Sigmoid colon (tissue), 4 donors: ENCODE results near the gene ADRB1.

Source experiments
- EP300 ChIP-seq, 4 donors: sonication (generic); formaldehyde crosslinking; IDR thresholded peaks; one replicate each; pipeline ENCODE4 v1.6.1; 2017; ENCODE audit warnings: antibody characterized with exemption in 4 of 4
- POLR2A ChIP-seq, 2 donors: fragments of 450-650 bp; IDR thresholded peaks; one replicate each; pipeline ENCODE4 v1.6.1; 2016; ENCODE audit warnings: antibody characterized with exemption in 2 of 2, mild to moderate bottlenecking in 2 of 2, moderate library complexity in 2 of 2
- POLR2AphosphoS5 ChIP-seq, 4 donors: sonication (generic); formaldehyde crosslinking; IDR thresholded peaks; one replicate each; pipeline ENCODE4 v1.6.1; 2017; ENCODE audit warnings: antibody characterized with exemption in 4 of 4
- TF ChIP-seq, protein P1 (sequence below), 4 experiments: fragments of 450-650 bp in 3 of 4; fragments of 200-600 bp in 1 of 4; IDR thresholded peaks; one replicate each; pipeline ENCODE4 v1.5.1; 2016 to 2019; ENCODE audit warnings: antibody characterized with exemption in 4 of 4, mild to moderate bottlenecking in 3 of 4, moderate library complexity in 2 of 4

DNA sequence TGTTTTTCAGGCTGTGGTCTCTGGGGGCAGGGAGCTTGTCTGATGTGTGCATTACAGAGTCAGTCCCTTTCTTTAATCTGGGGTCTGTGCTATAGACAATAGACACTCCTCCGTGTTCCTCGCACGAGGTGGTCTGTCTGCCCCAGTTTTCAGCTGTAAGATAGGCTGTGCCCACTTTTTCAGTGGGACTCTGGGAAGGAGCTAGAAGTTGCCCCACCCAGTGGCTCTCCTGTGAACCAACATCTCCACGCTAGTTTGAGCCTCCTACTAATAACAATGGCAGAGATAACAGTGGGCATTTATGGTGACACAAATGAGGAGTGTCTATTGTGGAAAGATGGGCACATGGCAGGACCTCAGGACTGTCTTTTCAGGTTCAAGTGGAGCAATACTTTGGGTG is 44.0 kb downstream of the ADRB1 start:
- TF ChIP-seq, protein P1, sequence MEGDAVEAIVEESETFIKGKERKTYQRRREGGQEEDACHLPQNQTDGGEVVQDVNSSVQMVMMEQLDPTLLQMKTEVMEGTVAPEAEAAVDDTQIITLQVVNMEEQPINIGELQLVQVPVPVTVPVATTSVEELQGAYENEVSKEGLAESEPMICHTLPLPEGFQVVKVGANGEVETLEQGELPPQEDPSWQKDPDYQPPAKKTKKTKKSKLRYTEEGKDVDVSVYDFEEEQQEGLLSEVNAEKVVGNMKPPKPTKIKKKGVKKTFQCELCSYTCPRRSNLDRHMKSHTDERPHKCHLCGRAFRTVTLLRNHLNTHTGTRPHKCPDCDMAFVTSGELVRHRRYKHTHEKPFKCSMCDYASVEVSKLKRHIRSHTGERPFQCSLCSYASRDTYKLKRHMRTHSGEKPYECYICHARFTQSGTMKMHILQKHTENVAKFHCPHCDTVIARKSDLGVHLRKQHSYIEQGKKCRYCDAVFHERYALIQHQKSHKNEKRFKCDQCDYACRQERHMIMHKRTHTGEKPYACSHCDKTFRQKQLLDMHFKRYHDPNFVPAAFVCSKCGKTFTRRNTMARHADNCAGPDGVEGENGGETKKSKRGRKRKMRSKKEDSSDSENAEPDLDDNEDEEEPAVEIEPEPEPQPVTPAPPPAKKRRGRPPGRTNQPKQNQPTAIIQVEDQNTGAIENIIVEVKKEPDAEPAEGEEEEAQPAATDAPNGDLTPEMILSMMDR (IDR thresholded peaks at IDR 0.05) = no peak
- no peak for TF ChIP-seq POLR2AphosphoS5 (IDR thresholded peaks at IDR 0.05)
- no peak for TF ChIP-seq POLR2A (IDR thresholded peaks at IDR 0.05)
- no peak for TF ChIP-seq EP300 (IDR thresholded peaks at IDR 0.05)
